AG09309 (cell line): ENCODE measurements around the gene RPH3AL.
A peak's percentile ranks its signal among the peaks of the same experiment; 100 is the strongest.

Experiments used
- DNase-seq: peaks from one replicate; pipeline ENCODE4 v3.0.0-alpha.2; 2010; ENCODE audit warnings: low read depth
- H3K4me3 ChIP-seq: 2 replicates; pipeline ENCODE4 v1.5.1; 2011; ENCODE audit warnings: mild to moderate bottlenecking, low read depth, low read length, moderate library complexity; ENCODE audit not compliant: control insufficient read depth
- CTCF ChIP-seq: IDR thresholded peaks from 2 replicates; pipeline ENCODE4 v1.5.1; 2011; ENCODE audit warnings: mild to moderate bottlenecking, low read depth, low read length, inconsistent platforms; ENCODE audit not compliant: insufficient read depth, control insufficient read depth; ENCODE audit errors: missing control alignments

Gene RPH3AL

GRCh38 chr17:311119-311782 is 41.4 kb downstream of the RPH3AL start:
- no peak for TF ChIP-seq CTCF
- no peak for DNase-seq
- H3K4me3 ChIP-seq = no peak overlapping the region

- no peak for TF ChIP-seq CTCF
- DNase-seq = no peak
- H3K4me3 ChIP-seq = no peak overlapping the region
Measured at GRCh38 chr17:310111-311010, 42.2 kb downstream of the RPH3AL start.

- no peak for DNase-seq
- TF ChIP-seq CTCF = peak; percentile 60
Measured at GRCh38 chr17:309361-309888, 43.2 kb downstream of the RPH3AL start.

GRCh38 chr17:307741-308507 is 44.7 kb downstream of the RPH3AL start:
- DNase-seq = no peak
- H3K4me3 ChIP-seq = no peak overlapping the region
- no peak for TF ChIP-seq CTCF

More at GRCh38 chr17:309361-309888, 43.2 kb downstream of the RPH3AL start:
- H3K4me3 ChIP-seq = no peak overlapping the region

GRCh38 chr17:307295-307691 is 45.3 kb downstream of the RPH3AL start:
- no peak for TF ChIP-seq CTCF
- no peak for DNase-seq
- H3K4me3 ChIP-seq = no peak overlapping the region
